H1 (cell line): ENCODE data around the gene NRAS. TPM values are rescaled to one million over a fixed set of nuclear protein-coding genes. Genes with fewer than 3 reads are reported as not detected.

ENCODE experiments used
- CTCF ChIA-PET: fragments of 300-600 bp; sonication (Branson Sonifier 250); formaldehyde crosslinking; loops from one replicate; lab custom pipeline; 2021; ENCODE audit not compliant: partially characterized antibody; lab: Charles Lee
- POLR2A ChIA-PET: fragments of 300-600 bp; sonication (Branson Sonifier 250); formaldehyde crosslinking; loops from one replicate; lab custom pipeline; 2021; ENCODE audit warnings: inconsistent platforms; ENCODE audit not compliant: partially characterized antibody; lab: Charles Lee
- DNase-seq, 2 experiments: peaks; one replicate each; pipeline versions ENCODE4 v3.0.0 to v3.0.0-alpha.2; 2010 to 2022; ENCODE audit warnings: low spot score in 2 of 2, low read depth in 1 of 2, mixed read lengths in 1 of 2
- FAIRE-seq: peaks from 2 replicates; lab custom pipeline; 2011; peaks lifted over from hg19 to GRCh38; lab: Jason Lieb, UNC
- H2AFZ ChIP-seq: 2 replicates; pipeline ENCODE4 v1.8.1; 2012; ENCODE audit warnings: low read length, inconsistent platforms
- H2AK5ac ChIP-seq: 2 replicates; pipeline ENCODE4 v1.6.1; 2013; ENCODE audit warnings: low read depth, low read length
- H2BK120ac ChIP-seq: replicated peaks from 2 replicates; pipeline ENCODE3; 2013; ENCODE audit warnings: low read depth, low read length, inconsistent platforms
- H2BK12ac ChIP-seq: 2 replicates; pipeline ENCODE4 v1.6.1; 2013; ENCODE audit warnings: low read depth, low read length
- H2BK15ac ChIP-seq: 2 replicates; pipeline ENCODE4 v1.6.1; 2013; ENCODE audit warnings: low read length
- H2BK20ac ChIP-seq: 2 replicates; pipeline ENCODE4 v1.6.1; 2013; ENCODE audit warnings: low read length
- H2BK5ac ChIP-seq: 2 replicates; pipeline ENCODE4 v1.6.1; 2013; ENCODE audit warnings: low read depth, low read length
- H3K14ac ChIP-seq: 2 replicates; pipeline ENCODE4 v1.6.1; 2013; ENCODE audit warnings: inconsistent platforms; ENCODE audit not compliant: insufficient read length
- H3K18ac ChIP-seq: 2 replicates; pipeline ENCODE4 v1.6.1; 2013; ENCODE audit warnings: low read length; ENCODE audit errors: extremely low read depth
- H3K23ac ChIP-seq: 2 replicates; pipeline ENCODE4 v1.6.1; 2013; ENCODE audit warnings: inconsistent platforms; ENCODE audit not compliant: insufficient read length
- H3K23me2 ChIP-seq: 2 replicates; pipeline ENCODE4 v1.6.1; 2013; ENCODE audit warnings: low read depth, low read length
- H3K27ac ChIP-seq: 2 replicates; pipeline ENCODE4 v1.6.1; 2011; ENCODE audit warnings: low read depth, low read length, inconsistent platforms
- H3K27me3 ChIP-seq, 4 experiments: replicated peaks in 1 of 4; 1 replicate in 1 of 4; 2 replicates in 3 of 4; pipeline versions ENCODE4 v1.6.1 to v1.8.1; 2011 to 2013; ENCODE audit warnings: low read length in 3 of 4, mild to moderate bottlenecking in 3 of 4, inconsistent platforms in 2 of 4, mixed read lengths in 2 of 4, moderate library complexity in 1 of 4; ENCODE audit not compliant: control insufficient read depth in 3 of 4, insufficient read depth in 3 of 4; ENCODE audit errors: extremely low read depth in 1 of 4
- H3K36me3 ChIP-seq, 4 experiments: 2 replicates each; pipeline versions ENCODE4 v1.6.1 to v1.8.1; 2011 to 2013; ENCODE audit warnings: mild to moderate bottlenecking in 4 of 4, low read length in 3 of 4, moderate library complexity in 2 of 4, control low read depth in 1 of 4, inconsistent platforms in 1 of 4; ENCODE audit not compliant: insufficient read depth in 4 of 4, control insufficient read depth in 2 of 4
- H3K4ac ChIP-seq: replicated peaks from 2 replicates; pipeline ENCODE3; 2013; ENCODE audit warnings: low read length, low read depth, mixed read lengths, inconsistent platforms; ENCODE audit not compliant: insufficient read length
- H3K4me1 ChIP-seq, 4 experiments: replicated peaks in 1 of 4; 1 replicate in 1 of 4; 2 replicates in 3 of 4; pipeline versions ENCODE4 v1.6.1 to v1.8.1; 2011 to 2013; ENCODE audit warnings: low read length in 3 of 4, inconsistent platforms in 2 of 4, mixed read lengths in 1 of 4; ENCODE audit not compliant: insufficient read depth in 4 of 4, control insufficient read depth in 3 of 4
- H3K4me2 ChIP-seq, 2 experiments: 2 replicates each; pipeline versions ENCODE4 v1.6.1 to v1.8.1; 2011 to 2013; ENCODE audit warnings: low read depth in 2 of 2, low read length in 2 of 2, control low read depth in 1 of 2, inconsistent platforms in 1 of 2, mild to moderate bottlenecking in 1 of 2; ENCODE audit not compliant: insufficient read depth in 1 of 2
- H3K4me3 ChIP-seq, 4 experiments: fragments of 200-600, 300-600 bp in 1 of 4; sonication (generic), shearing (Covaris generic), sonication (Bioruptor Twin) in 1 of 4; 2 replicates each; pipeline versions ENCODE4 v1.5.1 to v1.8.1; 2011 to 2016; ENCODE audit warnings: low read length in 4 of 4, low read depth in 3 of 4, control low read depth in 2 of 4, inconsistent platforms in 2 of 4, mild to moderate bottlenecking in 2 of 4, mixed read lengths in 1 of 4, moderate library complexity in 1 of 4; ENCODE audit not compliant: insufficient read depth in 2 of 4; ENCODE audit errors: extremely low read depth in 1 of 4
- H3K56ac ChIP-seq: replicated peaks from 2 replicates; pipeline ENCODE3; 2013; ENCODE audit warnings: low read depth, mild to moderate bottlenecking, mixed read lengths, low read length, inconsistent platforms; ENCODE audit not compliant: insufficient read length
- H3K79me1 ChIP-seq: 2 replicates; pipeline ENCODE4 v1.6.1; 2013; ENCODE audit warnings: low read depth, low read length, control low read depth
- H3K79me2 ChIP-seq, 2 experiments: 2 replicates each; pipeline versions ENCODE4 v1.6.1 to v1.8.1; 2012 to 2013; ENCODE audit warnings: low read length in 2 of 2, mild to moderate bottlenecking in 2 of 2, inconsistent platforms in 1 of 2; ENCODE audit not compliant: insufficient read depth in 2 of 2, control insufficient read depth in 1 of 2
- H3K9ac ChIP-seq, 4 experiments: replicated peaks in 1 of 4; 1 replicate in 1 of 4; 2 replicates in 3 of 4; pipeline versions ENCODE4 v1.6.1 to v1.8.1; 2011 to 2013; ENCODE audit warnings: low read depth in 3 of 4, low read length in 3 of 4, control low read depth in 2 of 4, mild to moderate bottlenecking in 2 of 4, moderate library complexity in 2 of 4, inconsistent platforms in 1 of 4; ENCODE audit errors: extremely low read depth in 1 of 4
- H3K9me3 ChIP-seq, 2 experiments: 2 replicates each; pipeline versions ENCODE4 v1.6.1 to v1.8.1; 2012 to 2013; ENCODE audit warnings: mild to moderate bottlenecking in 2 of 2, moderate library complexity in 2 of 2, control low read depth in 1 of 2, inconsistent platforms in 1 of 2, low read depth in 1 of 2, low read length in 1 of 2, mixed read lengths in 1 of 2; ENCODE audit not compliant: insufficient read depth in 2 of 2
- H4K20me1 ChIP-seq, 2 experiments: replicated peaks in 1 of 2; 2 replicates each; pipeline versions ENCODE3 to v1.8.1; 2011 to 2013; ENCODE audit warnings: inconsistent platforms in 2 of 2, low read length in 2 of 2, mild to moderate bottlenecking in 1 of 2; ENCODE audit not compliant: insufficient read depth in 2 of 2, control insufficient read depth in 1 of 2
- H4K5ac ChIP-seq: 2 replicates; pipeline ENCODE4 v1.6.1; 2013; ENCODE audit warnings: low read length, low read depth, mixed read lengths, inconsistent platforms; ENCODE audit not compliant: insufficient read length
- H4K8ac ChIP-seq: 2 replicates; pipeline ENCODE4 v1.8.0; 2013; ENCODE audit warnings: mild to moderate bottlenecking, moderate library complexity, low read length, inconsistent platforms; ENCODE audit not compliant: insufficient read depth; ENCODE audit errors: extremely low read depth
- H4K91ac ChIP-seq: replicated peaks from 2 replicates; pipeline ENCODE3; 2013; ENCODE audit warnings: low read length, mixed read lengths, inconsistent platforms; ENCODE audit not compliant: insufficient read length
- CHD2 ChIP-seq: IDR thresholded peaks from 2 replicates; pipeline ENCODE4 v1.6.1; 2012; ENCODE audit warnings: low read length, improper control_type of control experiment
- PHF8 ChIP-seq: fragments of 200-600 bp; sonication (generic); conservative IDR thresholded peaks from 2 replicates; pipeline ENCODE4 v1.7.1; 2012; ENCODE audit warnings: low read depth, mild to moderate bottlenecking, inconsistent platforms, low read length, moderate library complexity
- POLR2AphosphoS5 ChIP-seq: IDR thresholded peaks from 2 replicates; pipeline ENCODE4 v1.6.1; 2011; ENCODE audit warnings: low read depth, low read length
- WGBS, 2 experiments: shearing (Covaris generic) in 1 of 2; methylation state at CpG; one replicate each; pipeline versions ENCODE4 v1.1.6 to v1.1.7; 2013 to 2015; ENCODE audit warnings: low lambda C conversion rate in 2 of 2, mixed read lengths in 2 of 2, inconsistent platforms in 1 of 2, low coverage in 1 of 2, missing lambda C conversion rate in 1 of 2; ENCODE audit not compliant: insufficient replicate concordance in 2 of 2, insufficient coverage in 1 of 2, insufficient read length in 1 of 2; ENCODE audit errors: extremely low coverage in 1 of 2, missing lambda C conversion rate in 1 of 2; 5-methylcytosine and 5-hydroxymethylcytosine counted together
- polyA plus RNA-seq, 7 experiments: library from polyadenylated mRNA; depleted of rRNA in 3 of 7; stranded (reverse) in 5 of 7; unstranded in 2 of 7; fragments of >200 nt in 5 of 7; fragments of 200-250 nt in 2 of 7; gene quantifications; 1 replicate in 5 of 7; 2 replicates in 1 of 7; 4 replicates in 1 of 7; pipeline versions ENCODE4 v1.2.1 to v1.2.3, GENCODE V29; 2011 to 2013; ENCODE audit warnings: missing spikeins in 2 of 7, mixed read lengths in 2 of 7
- total RNA-seq: library from RNA; stranded (reverse); fragmentation: NEBNext Ultra II Directional; extraction: Animal tissue kit (Norgen Biotek cat#: 25700); gene quantifications from 2 replicates; pipeline ENCODE4 v1.2.1, GENCODE V29; 2021

The NRAS gene
- total and polyA plus RNA-seq, 2 of the 8 experiments (the other 6 are each of a cell fraction or from before 2014, with no cell fraction given), result 24.5 to 65.1 TPM

DNA sequence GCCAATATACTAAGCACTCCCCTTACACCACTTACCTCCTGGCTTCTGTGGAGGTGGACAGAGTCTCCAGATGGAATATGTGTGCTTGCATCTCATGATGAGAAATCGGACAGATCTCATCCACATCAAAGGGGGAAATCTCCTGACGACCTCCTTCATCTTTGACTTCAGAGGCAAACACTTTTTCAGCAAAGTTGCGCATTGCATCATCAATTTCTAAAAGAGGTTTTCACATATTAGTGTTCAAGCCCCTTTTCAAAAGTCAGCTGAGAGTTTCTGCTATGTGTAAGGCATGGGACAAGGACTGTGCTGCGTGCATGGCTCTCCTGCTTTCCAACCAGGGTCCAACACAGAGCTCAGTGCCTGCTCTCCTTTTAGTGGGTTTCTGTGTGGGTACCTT is 28.0 kb downstream of the NRAS start:
- no peak overlapping the region for H2BK12ac ChIP-seq
- WGBS, 2 experiments, result 76% methylated on average over 4 of the region's 4 CpGs; no CpG with 5 or more reads in 1 of the 2 experiments
- H4K20me1 ChIP-seq, result no peaks in the 10 kb centered on the region
- FAIRE-seq (no peak), DNase-seq (no peak)
- no peak overlapping the region for H3K4me2 ChIP-seq
- no peak overlapping the region for H3K18ac ChIP-seq
- H3K4ac ChIP-seq, result no peak overlapping the region
- H3K36me3 ChIP-seq, result no peaks in the 10 kb centered on the region
- H3K9me3 ChIP-seq, result no peaks in the 10 kb centered on the region
- H3K27ac ChIP-seq, result no peak overlapping the region; the same call in 1 of the 2 replicates
- H3K23me2 ChIP-seq, result no peaks in the 10 kb centered on the region
- POLR2A ChIA-PET, result interaction anchor here (1.4 kb wide), 1 partner anchor 29 kb away, joined by 3 read pairs; no protein-coding TSS in a partner anchor
- TF ChIP-seq CHD2, result no peak
- no peak for TF ChIP-seq PHF8
- no peak for TF ChIP-seq POLR2AphosphoS5
- no peaks in the 10 kb centered on the region for H3K79me1 ChIP-seq
- H3K4me1 ChIP-seq, result no peaks in the 10 kb centered on the region
- H3K9ac ChIP-seq, result no peak overlapping the region
- no peak overlapping the region for H3K4me3 ChIP-seq
- no peak overlapping the region for H3K56ac ChIP-seq
- H2BK120ac ChIP-seq, result no peak overlapping the region
- no peak overlapping the region for H2BK15ac ChIP-seq
- CTCF ChIA-PET, result no interaction called here
- no peak overlapping the region for H2AK5ac ChIP-seq
- H4K91ac ChIP-seq, result no peak overlapping the region
- H4K5ac ChIP-seq, result no peak overlapping the region
- no peaks in the 10 kb centered on the region; a peak in 1 of 7 replicates for H3K27me3 ChIP-seq
- no peak overlapping the region for H2AFZ ChIP-seq
- no peak overlapping the region for H3K23ac ChIP-seq
- H3K14ac ChIP-seq, result no peak overlapping the region
- H4K8ac ChIP-seq, result no peak overlapping the region
- H3K79me2 ChIP-seq, result no peaks in the 10 kb centered on the region
- H2BK20ac ChIP-seq, result no peak overlapping the region
- H2BK5ac ChIP-seq, result no peak overlapping the region
